ENCODE data around the gene OR10J5.

DNA sequence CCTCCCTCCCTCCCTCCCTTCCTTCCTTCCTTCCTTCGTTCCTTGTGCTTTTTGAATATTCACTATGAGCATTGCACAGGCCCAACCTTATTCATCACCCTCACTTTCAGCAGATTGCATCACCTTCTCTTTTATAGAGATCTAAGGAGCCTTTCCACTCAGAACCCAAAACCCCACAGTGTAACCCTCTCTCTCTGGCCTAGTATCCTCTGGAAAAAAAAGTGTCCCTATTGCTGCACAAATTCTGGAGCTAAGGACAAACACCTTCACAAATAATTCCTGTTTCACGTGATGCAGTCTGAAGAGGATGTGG lies 25.6 kb downstream of the OR10J5 start:
- TF ChIP-seq POLR2AphosphoS5 (IDR thresholded peaks at IDR 0.05) (no peak), CTCF (IDR thresholded peaks at IDR 0.05) (no peak), POLR2A (IDR thresholded peaks at IDR 0.05) (no peak)
